Measurements from ENCODE around the gene STARD9.
"Not testable (repeated sequence)": the region's sequence is repeated elsewhere in the genome, so short reads cannot be mapped to it uniquely, and the experiment has no call there.

STARD9 gene

GRCh38 chr15:42575188-42576039 lies at the start of gene STARD9:
TSS of gene STARD9 (plus strand) at chr15:42575606. CDS start at chr15:42575716, 110 bp downstream.
- H3K4me3 Mint-ChIP-seq: peak within 1 kb of the TSS; percentile 92
- H3K27me3 Mint-ChIP-seq: no peaks in the 10 kb centered on the region
- no peaks in the 10 kb centered on the region for H3K9me3 Mint-ChIP-seq (ENCODE audit: low read depth)
- H3K36me3 Mint-ChIP-seq: no peaks in the 10 kb centered on the region
- H3K4me1 Mint-ChIP-seq (ENCODE audit: low read depth): peaks cover 16% of the 10 kb centered on the region
- peak within 1 kb of the TSS; percentile 80 for H3K27ac Mint-ChIP-seq

DNA sequence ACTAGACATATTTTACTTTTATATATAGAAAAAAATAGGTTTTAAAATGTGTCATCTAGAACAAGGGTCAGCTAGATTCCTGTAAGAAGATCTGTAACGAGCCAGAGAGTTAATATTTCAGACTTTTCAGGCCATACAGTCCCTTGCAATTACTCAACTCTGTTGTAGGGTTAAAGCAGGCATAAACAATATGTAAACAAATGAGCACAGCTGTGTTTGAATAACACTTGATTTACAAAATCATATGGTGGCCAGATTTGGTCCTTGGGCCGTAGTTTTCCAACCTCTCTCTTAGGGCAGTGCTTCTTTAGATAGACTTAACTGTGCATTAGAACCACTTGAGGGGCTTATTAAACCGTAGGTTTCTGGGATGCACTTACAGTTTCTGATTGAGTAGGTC lies 46.4 kb upstream of the STARD9 start:
- H3K4me3 Mint-ChIP-seq: no peak overlapping the region
- H3K9me3 Mint-ChIP-seq (ENCODE audit: low read depth): no peaks in the 10 kb centered on the region
- H3K27me3 Mint-ChIP-seq: no peaks in the 10 kb centered on the region
- H3K27ac Mint-ChIP-seq: no peak overlapping the region
- H3K4me1 Mint-ChIP-seq (ENCODE audit: low read depth): no peaks in the 10 kb centered on the region
- peaks cover 7% of the 10 kb centered on the region for H3K36me3 Mint-ChIP-seq

DNA sequence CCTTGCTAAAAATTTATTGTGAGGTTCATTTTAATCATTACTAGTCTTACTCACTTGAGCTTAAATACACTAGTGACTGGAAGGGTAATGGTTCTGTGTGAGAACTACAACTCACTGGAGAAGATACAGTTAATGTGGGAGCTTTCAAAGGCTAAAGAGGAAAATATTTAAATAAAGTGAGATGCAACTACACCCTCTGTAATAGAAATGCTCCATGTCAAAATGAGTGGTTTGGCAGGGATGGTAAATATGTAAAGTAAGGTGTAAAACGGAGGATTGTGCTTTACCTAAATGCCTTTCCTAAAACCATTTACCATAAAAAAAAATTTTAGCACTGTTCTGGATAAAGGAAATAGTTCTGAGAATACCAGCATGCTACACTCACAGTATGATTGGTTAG lies 42.2 kb upstream of the STARD9 start:
- Mint-ChIP-seq H3K9me3 (ENCODE audit: low read depth) (no peaks in the 10 kb centered on the region), H3K4me1 (ENCODE audit: low read depth) (no peaks in the 10 kb centered on the region), H3K27me3 (no peaks in the 10 kb centered on the region), H3K27ac (no peak overlapping the region), H3K36me3 (peaks cover 3% of the 10 kb centered on the region), H3K4me3 (no peak overlapping the region)

- peak overlapping the region; percentile 54 for H3K27ac Mint-ChIP-seq
- peaks cover 38% of the 10 kb centered on the region for H3K4me1 Mint-ChIP-seq (ENCODE audit: low read depth)
- H3K4me3 Mint-ChIP-seq: no peak overlapping the region
- no peaks in the 10 kb centered on the region for H3K27me3 Mint-ChIP-seq
- no peaks in the 10 kb centered on the region for H3K9me3 Mint-ChIP-seq (ENCODE audit: low read depth)
- H3K36me3 Mint-ChIP-seq: peaks cover 7% of the 10 kb centered on the region
Measured at GRCh38 chr15:42544853-42545629, 30.4 kb upstream of the STARD9 start.

GRCh38 chr15:42547918-42548248 lies 27.5 kb upstream of the STARD9 start:
- peak overlapping the region; percentile 96 for H3K27ac Mint-ChIP-seq
- no peaks in the 10 kb centered on the region for H3K27me3 Mint-ChIP-seq
- peaks cover 4% of the 10 kb centered on the region for H3K36me3 Mint-ChIP-seq
- peak overlapping the region; percentile 99 for H3K4me3 Mint-ChIP-seq
- H3K9me3 Mint-ChIP-seq (ENCODE audit: low read depth): no peaks in the 10 kb centered on the region
- H3K4me1 Mint-ChIP-seq (ENCODE audit: low read depth): peaks cover 47% of the 10 kb centered on the region

DNA sequence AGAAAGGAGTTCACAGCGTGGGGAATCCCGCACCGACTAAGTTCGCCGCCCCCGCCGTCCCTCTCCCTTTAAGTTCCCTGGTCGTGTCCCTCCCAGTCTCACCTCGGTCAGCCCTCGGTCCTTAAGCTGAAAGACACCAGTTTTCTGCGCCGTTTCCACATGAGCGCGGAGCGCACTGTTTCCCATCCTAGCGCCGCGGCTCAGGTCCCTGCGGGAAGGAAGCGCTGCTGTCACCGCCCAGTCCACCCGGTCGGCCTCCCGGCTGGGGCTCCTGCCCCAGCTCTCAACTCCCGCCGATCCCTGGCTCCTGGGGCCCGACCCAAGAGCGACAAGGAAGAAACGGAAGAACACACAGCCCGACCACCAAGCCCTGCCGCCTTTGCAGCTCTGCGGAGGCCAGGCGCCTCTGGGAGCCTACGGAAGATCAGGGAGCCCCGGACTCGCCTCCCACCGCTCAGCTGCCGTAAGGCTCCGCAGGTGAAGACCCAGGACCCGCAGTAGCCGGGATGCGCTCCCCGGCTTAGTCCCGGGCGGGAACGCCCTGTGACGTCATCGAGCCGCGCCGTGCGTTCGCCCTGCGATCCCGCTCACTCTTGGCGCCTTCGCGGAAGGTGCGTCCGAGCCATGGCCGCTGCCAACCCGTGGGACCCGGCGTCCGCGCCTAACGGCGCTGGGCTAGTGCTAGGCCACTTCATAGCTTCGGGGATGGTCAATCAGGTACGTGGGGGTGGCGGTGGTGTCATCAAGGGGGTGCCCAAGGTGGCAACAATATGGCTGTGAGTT lies 27.0 kb upstream of the STARD9 start, which contains the start of the genes HAUS2 and LRRC57:
TSS of gene HAUS2 (plus strand) at position 590 of the 783 bp plus-strand sequence. CDS start at position 625, 35 bp downstream.
TSS of gene LRRC57 (minus strand) at position 545 of the 783 bp plus-strand sequence. CDS start at position 186, 359 bp downstream.
- Mint-ChIP-seq H3K27ac (peak within 1 kb of the TSS; percentile 96), H3K9me3 (ENCODE audit: low read depth) (no peaks in the 10 kb centered on the region), H3K27me3 (no peaks in the 10 kb centered on the region), H3K36me3 (peaks cover 4% of the 10 kb centered on the region), H3K4me1 (ENCODE audit: low read depth) (peaks cover 49% of the 10 kb centered on the region), H3K4me3 (peak within 1 kb of the TSS; percentile 99)

- H3K4me3 Mint-ChIP-seq: peak overlapping the region; percentile 99
- no peaks in the 10 kb centered on the region for H3K27me3 Mint-ChIP-seq
- H3K27ac Mint-ChIP-seq: peak overlapping the region; percentile 96
- H3K4me1 Mint-ChIP-seq (ENCODE audit: low read depth): peaks cover 55% of the 10 kb centered on the region
- H3K9me3 Mint-ChIP-seq (ENCODE audit: low read depth): no peaks in the 10 kb centered on the region
- peaks cover 4% of the 10 kb centered on the region for H3K36me3 Mint-ChIP-seq
Measured at GRCh38 chr15:42549032-42549491, 26.3 kb upstream of the STARD9 start.

GRCh38 chr15:42549741-42550392 lies 25.5 kb upstream of the STARD9 start:
- H3K4me3 Mint-ChIP-seq: peak overlapping the region; percentile 99
- H3K4me1 Mint-ChIP-seq (ENCODE audit: low read depth): peaks cover 56% of the 10 kb centered on the region
- no peaks in the 10 kb centered on the region for H3K9me3 Mint-ChIP-seq (ENCODE audit: low read depth)
- H3K36me3 Mint-ChIP-seq: peaks cover 4% of the 10 kb centered on the region
- no peaks in the 10 kb centered on the region for H3K27me3 Mint-ChIP-seq
- H3K27ac Mint-ChIP-seq: peak overlapping the region; percentile 64

- Mint-ChIP-seq H3K36me3 (no peaks in the 10 kb centered on the region), H3K27ac (peak overlapping the region; percentile 30), H3K9me3 (ENCODE audit: low read depth) (no peaks in the 10 kb centered on the region), H3K4me3 (no peak overlapping the region), H3K4me1 (ENCODE audit: low read depth) (peaks cover 29% of the 10 kb centered on the region), H3K27me3 (no peaks in the 10 kb centered on the region)
Measured at GRCh38 chr15:42553554-42553953, 21.9 kb upstream of the STARD9 start.

- H3K4me1 Mint-ChIP-seq (ENCODE audit: low read depth): peaks cover 16% of the 10 kb centered on the region
- not testable (repeated sequence) for H3K9me3 Mint-ChIP-seq (ENCODE audit: low read depth); H3K27ac Mint-ChIP-seq; H3K27me3 Mint-ChIP-seq; H3K4me3 Mint-ChIP-seq; H3K36me3 Mint-ChIP-seq
Measured at GRCh38 chr15:42556550-42557207, 18.7 kb upstream of the STARD9 start.

GRCh38 chr15:42558739-42559138 lies 16.7 kb upstream of the STARD9 start:
- peaks cover 8% of the 10 kb centered on the region for H3K4me1 Mint-ChIP-seq (ENCODE audit: low read depth)
- no peaks in the 10 kb centered on the region for H3K27me3 Mint-ChIP-seq
- H3K27ac Mint-ChIP-seq: no peak overlapping the region
- H3K9me3 Mint-ChIP-seq (ENCODE audit: low read depth): no peaks in the 10 kb centered on the region
- H3K36me3 Mint-ChIP-seq: peaks cover 2% of the 10 kb centered on the region
- no peak overlapping the region for H3K4me3 Mint-ChIP-seq

- Mint-ChIP-seq H3K27ac (peak overlapping the region; percentile 79), H3K4me3 (peak overlapping the region; percentile 92), H3K27me3 (no peaks in the 10 kb centered on the region), H3K9me3 (ENCODE audit: low read depth) (no peaks in the 10 kb centered on the region), H3K36me3 (no peaks in the 10 kb centered on the region), H3K4me1 (ENCODE audit: low read depth) (peaks cover 22% of the 10 kb centered on the region)
Measured at GRCh38 chr15:42576040-42576594, 711 bp downstream of the STARD9 start.

- H3K4me3 Mint-ChIP-seq: peak overlapping the region; percentile 92
- H3K9me3 Mint-ChIP-seq (ENCODE audit: low read depth): no peaks in the 10 kb centered on the region
- H3K27ac Mint-ChIP-seq: peak overlapping the region; percentile 6
- peaks cover 28% of the 10 kb centered on the region for H3K4me1 Mint-ChIP-seq (ENCODE audit: low read depth)
- no peaks in the 10 kb centered on the region for H3K36me3 Mint-ChIP-seq
- H3K27me3 Mint-ChIP-seq: no peaks in the 10 kb centered on the region
Measured at GRCh38 chr15:42576776-42577175, 1.4 kb downstream of the STARD9 start.
